ENCODE results near the gene KLF15. TPM values are rescaled to one million over a fixed set of nuclear protein-coding genes. Genes with fewer than 3 reads are reported as not detected.

KLF15 gene
- polyA plus RNA-seq, 1 donor from 2014 or later: 0.46 TPM

GRCh38 chr3:126345231-126345630 is 12.0 kb downstream of the KLF15 start:
- Histone ChIP-seq H3K4me3 (ENCODE audit: low read length) (no peak overlapping the region), H3F3A (ENCODE audit: insufficient read depth, low read length, poor library complexity, severe bottlenecking) (no peaks in the 10 kb centered on the region), H3K9ac (ENCODE audit: low read length) (no peak overlapping the region), H3K36me3 (ENCODE audit: insufficient read depth, low read length) (no peaks in the 10 kb centered on the region), H3K79me2 (replicated peaks; ENCODE audit: insufficient read depth, low read length) (no peaks in the 10 kb centered on the region), H3K27me3 (ENCODE audit: insufficient read depth, low read depth, low read length) (no peaks in the 10 kb centered on the region), H3K27ac (ENCODE audit: low read length) (no peak overlapping the region), H4K20me1 (ENCODE audit: insufficient read depth) (no peaks in the 10 kb centered on the region), H3K9me2 (ENCODE audit: insufficient read depth, low read length) (no peaks in the 10 kb centered on the region), H2AFZ (ENCODE audit: low read depth, low read length) (no peak overlapping the region), H3K4me2 (ENCODE audit: low read length) (no peak overlapping the region), H3K9me3 (ENCODE audit: low read length) (no peaks in the 10 kb centered on the region)
- TF ChIP-seq CTCF (IDR thresholded peaks at IDR 0.05; ENCODE audit: poor library complexity, severe bottlenecking) (no peak), MXI1 (conservative IDR thresholded peaks at IDR 0.05; ENCODE audit: poor library complexity, severe bottlenecking) (no peak), SMC3 (conservative IDR thresholded peaks at IDR 0.05; ENCODE audit: poor library complexity) (no peak), POLR2AphosphoS5 (IDR thresholded peaks at IDR 0.05) (no peak), TAF1 (IDR thresholded peaks at IDR 0.05; ENCODE audit: low read depth) (no peak), RAD21 (conservative IDR thresholded peaks at IDR 0.05) (no peak), EP300 (conservative IDR thresholded peaks at IDR 0.05; ENCODE audit: poor library complexity, severe bottlenecking) (no peak), REST (IDR thresholded peaks at IDR 0.05; ENCODE audit: borderline replicate concordance) (no peak), EZH2 (IDR thresholded peaks at IDR 0.05; ENCODE audit: borderline replicate concordance, insufficient read depth, low read length, poor library complexity, severe bottlenecking) (no peak)

GRCh38 chr3:126344380-126345041 is 12.7 kb downstream of the KLF15 start:
- Histone ChIP-seq H3K9me2 (ENCODE audit: insufficient read depth, low read length) (no peaks in the 10 kb centered on the region), H3K4me3 (ENCODE audit: low read length) (no peak overlapping the region), H3K9me3 (ENCODE audit: low read length) (no peaks in the 10 kb centered on the region), H3F3A (ENCODE audit: insufficient read depth, low read length, poor library complexity, severe bottlenecking) (no peaks in the 10 kb centered on the region), H3K79me2 (replicated peaks; ENCODE audit: insufficient read depth, low read length) (no peaks in the 10 kb centered on the region), H3K27me3 (ENCODE audit: insufficient read depth, low read depth, low read length) (no peaks in the 10 kb centered on the region), H4K20me1 (ENCODE audit: insufficient read depth) (no peaks in the 10 kb centered on the region), H3K4me2 (ENCODE audit: low read length) (no peak overlapping the region), H3K9ac (ENCODE audit: low read length) (no peak overlapping the region), H3K27ac (ENCODE audit: low read length) (no peak overlapping the region), H2AFZ (ENCODE audit: low read depth, low read length) (no peak overlapping the region), H3K36me3 (ENCODE audit: insufficient read depth, low read length) (no peaks in the 10 kb centered on the region)
- TF ChIP-seq EZH2 (IDR thresholded peaks at IDR 0.05; ENCODE audit: borderline replicate concordance, insufficient read depth, low read length, poor library complexity, severe bottlenecking) (no peak), CTCF (IDR thresholded peaks at IDR 0.05; ENCODE audit: poor library complexity, severe bottlenecking) (no peak), EP300 (conservative IDR thresholded peaks at IDR 0.05; ENCODE audit: poor library complexity, severe bottlenecking) (no peak), RAD21 (conservative IDR thresholded peaks at IDR 0.05) (no peak), REST (IDR thresholded peaks at IDR 0.05; ENCODE audit: borderline replicate concordance) (no peak), TAF1 (IDR thresholded peaks at IDR 0.05; ENCODE audit: low read depth) (no peak), POLR2AphosphoS5 (IDR thresholded peaks at IDR 0.05) (no peak), MXI1 (conservative IDR thresholded peaks at IDR 0.05; ENCODE audit: poor library complexity, severe bottlenecking) (no peak), SMC3 (conservative IDR thresholded peaks at IDR 0.05; ENCODE audit: poor library complexity) (no peak)

All from neural cell (in vitro differentiated cells).